Endometrial microvascular endothelial cells (primary cell): Measurements from ENCODE around the gene PIK3C2G. TPM values are rescaled to one million over a fixed set of nuclear protein-coding genes. Genes with fewer than 3 reads are reported as not detected.

Experiments used
- in situ Hi-C: cut with HindIII; loops from 2 replicates; pipeline ENCODE4 v1.10.0; 2017; ENCODE audit warnings: low sequenced_read_pairs, low pct_unique_long_range_greater_than_20kb; ENCODE audit errors: inconsistent ontology term
- total RNA-seq: library from RNA; depleted of rRNA; stranded (reverse); fragments of >200 nt; gene quantifications from one replicate; pipeline ENCODE4 v1.2.3, GENCODE V29; 2015; ENCODE audit errors: inconsistent ontology term

The PIK3C2G gene
- total RNA-seq, 1 donor from 2014 or later = not detected

GRCh38 chr12:18391151-18391550 is 129.8 kb downstream of the PIK3C2G start:
- in situ Hi-C loops = no loop called here

- in situ Hi-C loops = no loop called here
Measured at GRCh38 chr12:18394742-18395141, 133.4 kb downstream of the PIK3C2G start.

GRCh38 chr12:18400186-18400585 is 138.9 kb downstream of the PIK3C2G start:
- in situ Hi-C loops = no loop called here

- in situ Hi-C loops = no loop called here
Measured at GRCh38 chr12:18402872-18403611, 141.7 kb downstream of the PIK3C2G start.

- in situ Hi-C loops = no loop called here
Measured at GRCh38 chr12:18411453-18411852, 150.1 kb downstream of the PIK3C2G start.

GRCh38 chr12:18414671-18415070 is 153.4 kb downstream of the PIK3C2G start:
- in situ Hi-C loops = no loop called here

- in situ Hi-C loops = no loop called here
Measured at GRCh38 chr12:18415227-18415626, 153.9 kb downstream of the PIK3C2G start.

GRCh38 chr12:18416412-18416811 is 155.1 kb downstream of the PIK3C2G start:
- in situ Hi-C loops = no loop called here

- in situ Hi-C loops = no loop called here
Measured at GRCh38 chr12:18419311-18419710, 158.0 kb downstream of the PIK3C2G start.

GRCh38 chr12:18421867-18422266 is 160.5 kb downstream of the PIK3C2G start:
- in situ Hi-C loops = no loop called here

GRCh38 chr12:18422871-18423270 is 161.6 kb downstream of the PIK3C2G start:
- in situ Hi-C loops = no loop called here

- in situ Hi-C loops = no loop called here
Measured at GRCh38 chr12:18424857-18425256, 163.5 kb downstream of the PIK3C2G start.

- in situ Hi-C loops = no loop called here
Measured at GRCh38 chr12:18427520-18427919, 166.2 kb downstream of the PIK3C2G start.

- in situ Hi-C loops = no loop called here
Measured at GRCh38 chr12:18428416-18428815, 167.1 kb downstream of the PIK3C2G start.

- in situ Hi-C loops = no loop called here
Measured at GRCh38 chr12:18429366-18429765, 168.0 kb downstream of the PIK3C2G start.

GRCh38 chr12:18430425-18431048 is 169.2 kb downstream of the PIK3C2G start:
- in situ Hi-C loops = no loop called here

GRCh38 chr12:18431771-18432170 is 170.5 kb downstream of the PIK3C2G start:
- in situ Hi-C loops = no loop called here

GRCh38 chr12:18432206-18432605 is 170.9 kb downstream of the PIK3C2G start:
- in situ Hi-C loops = no loop called here

GRCh38 chr12:18436170-18436569 is 174.9 kb downstream of the PIK3C2G start:
- in situ Hi-C loops = no loop called here

GRCh38 chr12:18439541-18439940 is 178.2 kb downstream of the PIK3C2G start:
- in situ Hi-C loops = no loop called here
